HG03575 (cell line): ENCODE measurements around the gene PMM1.
"Not testable (repeated sequence)": the region's sequence is repeated elsewhere in the genome, so short reads cannot be mapped to it uniquely, and the experiment has no call there.

Source experiments
- ATAC-seq: cut with Tn5 transposase; IDR thresholded peaks from one replicate; pipeline ENCODE4 v1.9.1; 2021; ENCODE audit not compliant: unreplicated experiment, insufficient number of reproducible peaks, low FRiP score; ENCODE audit errors: extremely low read depth

The PMM1 gene

DNA sequence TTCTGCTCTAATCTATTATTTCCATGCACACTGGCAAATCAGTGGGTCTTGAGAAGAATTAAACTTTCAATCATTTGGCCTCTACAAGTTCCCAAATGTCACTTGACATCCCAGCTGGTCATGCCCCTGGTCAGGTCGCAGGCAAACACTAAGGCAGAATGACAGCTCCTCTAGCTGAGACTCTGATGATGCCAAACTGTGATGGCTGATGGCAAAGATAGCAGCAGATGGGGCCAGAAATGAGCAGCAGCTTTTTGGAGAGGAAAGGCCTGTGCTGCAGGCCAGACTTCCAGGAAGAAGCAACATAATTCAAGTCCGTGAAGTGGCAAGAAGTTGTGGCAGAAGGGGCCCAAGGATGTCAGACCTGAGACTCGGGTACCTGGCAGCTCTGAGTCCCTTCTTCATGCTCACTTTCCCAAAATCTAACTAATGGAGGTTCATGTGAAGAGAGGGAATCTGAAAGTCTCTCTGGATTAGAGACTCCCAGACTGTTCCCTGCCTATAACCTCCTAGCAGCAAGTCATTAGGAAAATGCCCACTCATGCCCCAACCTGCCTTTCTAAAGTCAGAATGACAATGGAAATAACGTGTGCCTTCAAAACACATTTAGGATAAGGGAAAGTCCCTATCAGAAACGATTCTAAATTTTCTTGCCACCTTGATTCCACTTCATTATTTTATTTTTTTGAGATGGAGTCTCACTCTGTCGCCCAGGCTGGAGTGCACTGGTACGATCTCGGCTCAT, 9.4 kb upstream of the PMM1 start:
- no peak for ATAC-seq

DNA sequence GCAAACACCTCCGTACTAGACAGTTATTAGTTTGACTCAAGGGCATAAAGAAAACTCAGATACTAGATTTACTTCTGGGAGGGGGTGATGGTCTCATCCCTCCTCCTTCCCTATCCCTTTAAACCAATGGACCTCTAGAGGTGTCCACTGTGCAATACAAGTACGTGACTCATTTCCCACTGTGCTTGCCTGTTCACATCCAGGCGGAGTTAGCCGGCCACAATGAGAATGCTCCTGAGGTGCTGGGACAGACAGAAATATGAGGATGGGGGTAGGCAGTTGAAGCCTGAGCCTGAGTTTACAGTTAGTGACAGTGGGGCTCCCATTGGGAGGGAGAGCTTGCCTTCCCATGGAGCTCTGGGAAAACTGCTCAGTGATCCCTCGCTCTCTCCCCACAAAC, 8.4 kb upstream of the PMM1 start:
- ATAC-seq: no peak

- no peak for ATAC-seq
Observed at GRCh38 chr22:41597635-41597953, 8.0 kb upstream of the PMM1 start.

DNA sequence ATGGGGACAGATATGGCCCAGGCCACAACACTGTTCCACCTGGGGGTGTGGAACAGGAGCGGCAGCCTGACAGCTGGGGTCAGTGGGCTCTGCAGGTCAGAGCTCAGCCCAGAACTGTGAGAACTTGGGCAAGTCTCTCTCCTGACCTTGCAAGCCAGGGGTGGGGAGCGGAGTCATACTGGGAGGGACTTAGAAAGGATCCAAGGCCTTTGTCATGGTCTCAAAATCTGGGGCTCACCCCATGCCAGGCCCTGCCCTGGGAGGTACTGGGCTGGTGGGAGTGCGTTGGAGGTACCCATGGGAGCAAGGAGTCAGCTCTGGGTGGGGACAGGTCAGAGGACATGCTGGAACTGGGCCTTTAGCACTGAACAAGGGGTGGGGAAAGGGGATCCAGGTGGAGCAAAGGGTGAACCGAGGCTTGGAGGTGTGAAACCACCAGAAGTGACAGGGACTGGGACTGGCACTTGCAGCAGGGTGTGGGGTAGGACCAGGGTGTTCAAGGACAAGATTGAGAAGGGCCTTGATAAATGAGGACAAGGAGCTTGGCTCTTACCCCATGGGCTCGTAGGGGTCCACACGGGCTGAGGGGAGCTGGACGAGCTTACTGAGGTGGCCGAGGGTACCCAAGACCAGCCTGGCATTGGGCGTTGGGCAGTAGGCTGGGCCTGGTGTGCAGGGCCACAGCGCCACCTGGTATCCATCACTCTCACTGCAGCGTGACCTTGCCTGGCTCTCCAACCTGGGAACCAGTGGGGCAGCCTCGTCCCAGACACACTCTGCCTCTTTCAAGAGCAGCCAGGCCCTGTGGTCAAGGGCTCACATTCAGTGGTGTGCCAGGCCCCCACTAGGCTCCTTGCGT, 7.4 kb upstream of the PMM1 start:
- ATAC-seq: no peak

GRCh38 chr22:41595703-41596102, 6.1 kb upstream of the PMM1 start:
- ATAC-seq: no peak

DNA sequence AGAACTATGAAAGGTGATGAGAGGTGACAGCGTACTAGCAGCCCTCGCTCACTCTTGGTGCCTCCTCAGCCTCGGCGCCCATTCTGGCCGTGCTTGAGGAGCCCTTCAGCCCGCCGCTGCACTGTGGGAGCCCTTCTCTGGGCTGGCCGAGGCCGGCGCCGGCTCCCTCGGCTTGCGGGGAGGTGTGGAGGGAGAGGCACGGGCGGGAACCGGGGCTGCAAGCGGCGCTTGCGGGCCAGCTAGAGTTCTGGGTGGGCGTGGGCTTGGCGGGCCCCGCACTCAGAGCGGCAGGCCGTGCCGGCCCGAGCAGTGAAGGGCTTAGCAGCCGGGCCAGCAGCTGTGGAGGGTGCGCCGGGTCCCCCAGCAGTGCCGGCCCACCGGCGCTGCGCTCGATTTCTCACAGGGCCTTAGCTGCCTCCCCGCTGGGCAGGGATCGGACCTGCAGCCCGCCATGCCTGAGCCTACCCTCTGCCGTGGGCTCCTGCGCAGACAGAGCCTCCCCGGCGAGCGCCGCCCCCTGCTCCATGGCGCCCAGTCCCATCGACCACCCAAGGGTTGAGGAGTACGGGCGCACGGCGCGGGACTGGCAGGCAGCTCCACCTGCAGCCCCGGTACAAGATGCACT, 3.8 kb upstream of the PMM1 start:
- ATAC-seq: not testable (repeated sequence)

- no peak for ATAC-seq
Observed at GRCh38 chr22:41587347-41587723, 2.3 kb downstream of the PMM1 start.

DNA sequence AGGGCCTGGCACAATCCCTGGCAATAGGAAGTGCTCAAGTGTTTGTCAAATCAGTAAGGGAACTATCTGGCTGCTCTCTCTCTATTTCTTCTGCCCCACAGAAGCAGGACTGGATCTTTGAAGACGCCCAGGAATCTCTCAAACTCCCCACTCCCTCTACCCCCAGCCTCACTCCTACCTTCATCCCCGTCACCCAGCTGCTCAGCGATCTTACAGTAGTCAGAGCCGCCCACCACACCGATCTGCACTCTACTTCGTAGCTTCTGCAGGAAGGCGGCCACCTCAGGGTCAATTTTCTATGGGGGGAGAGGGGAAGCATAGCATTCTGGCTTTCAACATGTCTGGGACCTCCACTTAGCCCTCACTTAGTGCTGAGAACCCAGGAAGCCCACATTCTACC, 3.7 kb downstream of the PMM1 start:
- ATAC-seq: no peak

- no peak for ATAC-seq
Observed at GRCh38 chr22:41584881-41585280, 4.8 kb downstream of the PMM1 start.

GRCh38 chr22:41582694-41583093, 6.9 kb downstream of the PMM1 start:
- no peak for ATAC-seq

GRCh38 chr22:41579997-41580355, 9.7 kb downstream of the PMM1 start:
- ATAC-seq: no peak

- no peak for ATAC-seq
Observed at GRCh38 chr22:41579297-41579996, 10.2 kb downstream of the PMM1 start.

- ATAC-seq: no peak
Observed at GRCh38 chr22:41578818-41579217, 10.8 kb downstream of the PMM1 start.

- no peak for ATAC-seq
Observed at GRCh38 chr22:41578114-41578513, 11.5 kb downstream of the PMM1 start.

- no peak for ATAC-seq
Observed at GRCh38 chr22:41576877-41577276, 12.8 kb downstream of the PMM1 start.

GRCh38 chr22:41575533-41575932, 14.1 kb downstream of the PMM1 start:
- no peak for ATAC-seq

- ATAC-seq: no peak
Observed at GRCh38 chr22:41574847-41575381, 14.7 kb downstream of the PMM1 start.

DNA sequence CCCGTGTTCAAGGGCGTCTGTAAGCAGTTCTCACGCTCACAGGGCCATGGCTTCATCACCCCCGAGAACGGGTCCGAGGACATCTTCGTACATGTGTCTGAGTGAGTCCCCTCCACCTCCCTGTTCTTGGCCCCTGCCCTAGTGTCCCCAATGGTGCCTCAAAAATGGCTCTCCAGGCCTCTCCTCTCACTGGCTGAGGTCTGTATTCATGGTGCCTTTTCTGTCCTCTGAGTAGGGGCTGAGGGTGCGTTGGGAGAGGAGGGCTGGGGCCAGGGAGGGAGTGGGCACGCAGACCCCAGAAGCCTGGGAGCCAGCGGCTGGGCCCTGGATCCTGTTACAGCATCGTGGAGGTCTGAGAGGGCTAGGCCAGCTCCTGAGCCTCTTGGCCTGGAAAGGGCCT, 16.0 kb downstream of the PMM1 start:
- no peak for ATAC-seq

DNA sequence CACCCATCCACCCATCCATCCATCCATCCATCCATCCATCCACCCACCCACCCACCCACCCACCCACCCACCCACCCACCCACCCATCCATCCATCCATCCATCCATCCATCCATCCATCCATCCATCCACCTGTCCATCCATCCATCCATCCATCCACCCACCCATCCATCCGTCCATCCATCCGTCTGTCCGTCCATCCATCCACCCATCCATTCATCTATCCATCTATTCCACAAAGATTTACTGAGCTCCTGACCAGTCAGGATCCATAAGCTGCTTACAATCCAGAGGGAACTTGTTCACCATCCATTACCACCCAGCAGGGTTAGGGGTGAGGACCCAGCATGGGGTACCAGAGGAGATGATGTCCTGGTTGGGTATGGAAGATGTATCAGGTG, 17.3 kb downstream of the PMM1 start:
- not testable (repeated sequence) for ATAC-seq
